HepG2 (cell line): ENCODE data around the gene TMPRSS11E. TPM values are rescaled to one million over a fixed set of nuclear protein-coding genes. Genes with fewer than 3 reads are reported as not detected.

ENCODE experiments used
- ATAC-seq: fragments of 200-7000 bp; cut with Tn5 transposase; 3 replicates; pipeline ENCODE4 v1.9.1; 2020; ENCODE audit warnings: mild to moderate bottlenecking, moderate library complexity
- BruUV-seq: library from RNA; stranded (reverse); fragments of 400-500 nt; replicated peaks from 2 replicates; lab custom pipeline; 2021; lab: Mats Ljungman, UMichigan
- CTCF ChIA-PET: fragments of 300-600 bp; formaldehyde crosslinking; extraction: SDS; loops from one replicate; lab custom pipeline; 2021; ENCODE audit warnings: low total read pairs, inconsistent platforms, low intra/inter-chr PET ratio; lab: Yijun Ruan, JAX
- POLR2A ChIA-PET: fragments of 350-600 bp; sonication (Branson Sonifier 250); formaldehyde crosslinking; loops from one replicate; lab custom pipeline; 2020; ENCODE audit warnings: antibody characterized with exemption, inconsistent platforms; lab: Yijun Ruan, JAX
- DNase-seq: peaks from one replicate; pipeline ENCODE4 v3.0.0-alpha.2; 2015; ENCODE audit warnings: low spot score
- FAIRE-seq: peaks from 3 replicates; lab custom pipeline; 2011; peaks lifted over from hg19 to GRCh38; lab: Jason Lieb, UNC
- H2AFZ ChIP-seq: one replicate; pipeline ENCODE4 v1.6.1; 2011; ENCODE audit warnings: low read length, inconsistent platforms
- H3K27ac ChIP-seq: fragments of 300-600 bp; 3 replicates; pipeline ENCODE4 v1.8.0; 2011; ENCODE audit warnings: mixed run types, mild to moderate bottlenecking, mixed read lengths, low read length, inconsistent platforms; ENCODE audit not compliant: insufficient read depth; ENCODE audit errors: extremely low read length
- H3K27me3 ChIP-seq, 2 experiments: fragments of 200-600 bp in 1 of 2; 2 replicates in 1 of 2; 3 replicates in 1 of 2; pipeline versions ENCODE4 v1.6.0 to v1.8.0; 2011; ENCODE audit warnings: low read length in 2 of 2, mild to moderate bottlenecking in 2 of 2, moderate library complexity in 2 of 2, inconsistent platforms in 1 of 2; ENCODE audit not compliant: insufficient read depth in 2 of 2, control insufficient read depth in 1 of 2
- H3K36me3 ChIP-seq, 2 experiments: fragments of 200-600 bp in 1 of 2; replicated peaks in 1 of 2; 2 replicates in 1 of 2; 3 replicates in 1 of 2; pipeline versions ENCODE4 v1.5.1 to v1.8.0; 2011; ENCODE audit warnings: low read length in 2 of 2, inconsistent platforms in 1 of 2; ENCODE audit not compliant: insufficient read depth in 2 of 2, control insufficient read depth in 1 of 2
- H3K4me1 ChIP-seq: 2 replicates; pipeline ENCODE4 v1.5.1; 2012; ENCODE audit warnings: low read length, inconsistent platforms; ENCODE audit not compliant: insufficient read depth
- H3K4me2 ChIP-seq: 2 replicates; pipeline ENCODE4 v1.6.0; 2011; ENCODE audit warnings: low read depth, low read length, inconsistent platforms
- H3K4me3 ChIP-seq, 3 experiments: fragments of 200-600 bp in 1 of 3; sonication (generic), shearing (Covaris generic) in 1 of 3; replicated peaks in 1 of 3; 2 replicates each; pipeline ENCODE4 v1.5.1; 2011 to 2016; ENCODE audit warnings: low read length in 3 of 3, inconsistent platforms in 2 of 3, low read depth in 2 of 3, mild to moderate bottlenecking in 2 of 3, control low read depth in 1 of 3, mixed read lengths in 1 of 3; ENCODE audit not compliant: insufficient read depth in 1 of 3
- H3K79me2 ChIP-seq: one replicate; pipeline ENCODE4 v1.6.1; 2011; ENCODE audit warnings: low read length, inconsistent platforms; ENCODE audit not compliant: insufficient read depth
- H3K9ac ChIP-seq: 2 replicates; pipeline ENCODE4 v1.6.0; 2011; ENCODE audit warnings: mild to moderate bottlenecking, low read depth, low read length, inconsistent platforms; ENCODE audit not compliant: insufficient read depth
- H3K9me3 ChIP-seq: 2 replicates; pipeline ENCODE4 v1.5.1; 2012; ENCODE audit warnings: mild to moderate bottlenecking, low read length
- H4K20me1 ChIP-seq: 2 replicates; pipeline ENCODE4 v1.6.0; 2011; ENCODE audit warnings: inconsistent platforms, mild to moderate bottlenecking, low read length, moderate library complexity; ENCODE audit not compliant: insufficient read depth
- BORCS8-MEF2B ChIP-seq: sonication (generic); formaldehyde crosslinking; IDR thresholded peaks from 2 replicates; pipeline ENCODE4 v1.8.0; 2022; ENCODE audit warnings: mild to moderate bottlenecking, missing genetic modification reagents
- CBX1 ChIP-seq: IDR thresholded peaks from one replicate; pipeline ENCODE4 v1.6.1; 2016; ENCODE audit warnings: antibody characterized with exemption, low read depth
- E2F5 ChIP-seq: sonication (generic); formaldehyde crosslinking; conservative IDR thresholded peaks from 2 replicates; pipeline ENCODE4 v1.4.0; 2020; ENCODE audit warnings: missing genetic modification reagents
- GLMP ChIP-seq: sonication (generic); formaldehyde crosslinking; IDR thresholded peaks from 2 replicates; pipeline ENCODE4 v1.9.0; 2021; ENCODE audit warnings: missing genetic modification reagents, mild to moderate bottlenecking, borderline replicate concordance
- MEIS2 ChIP-seq: sonication (generic); formaldehyde crosslinking; IDR thresholded peaks from 2 replicates; pipeline ENCODE4 v1.9.0; 2021; ENCODE audit warnings: mild to moderate bottlenecking, missing genetic modification reagents
- MIER2 ChIP-seq: IDR thresholded peaks from 2 replicates; pipeline ENCODE4 v1.6.1; 2016; ENCODE audit warnings: missing biosample characterization, missing genetic modification reagents
- POLR2AphosphoS2 ChIP-seq: IDR thresholded peaks from 2 replicates; pipeline ENCODE4 v1.6.1; 2011; ENCODE audit warnings: low read depth, low read length, improper control_type of control experiment
- SCMH1 ChIP-seq: sonication (generic); formaldehyde crosslinking; IDR thresholded peaks from 2 replicates; pipeline ENCODE4 v1.9.0; 2021; ENCODE audit warnings: missing genetic modification reagents, mild to moderate bottlenecking, borderline replicate concordance
- SIX1 ChIP-seq: sonication (generic); formaldehyde crosslinking; IDR thresholded peaks from 2 replicates; pipeline ENCODE4 v1.4.0; 2020; ENCODE audit warnings: missing genetic modification reagents, borderline replicate concordance
- ZNF564 ChIP-seq: sonication (generic); formaldehyde crosslinking; IDR thresholded peaks from 2 replicates; pipeline ENCODE4 v1.8.1; 2023; ENCODE audit warnings: mild to moderate bottlenecking, missing genetic modification reagents
- ZNF775 ChIP-seq: sonication (generic); formaldehyde crosslinking; IDR thresholded peaks from 2 replicates; pipeline ENCODE4 v1.4.0; 2020; ENCODE audit warnings: missing genetic modification reagents, mild to moderate bottlenecking, moderate library complexity, borderline replicate concordance
- WGBS: methylation state at CpG from one replicate; pipeline ENCODE4 v1.1.6; 2017; ENCODE audit warnings: low lambda C conversion rate; 5-methylcytosine and 5-hydroxymethylcytosine counted together
- in situ Hi-C: cut with HindIII; loops from 2 replicates; pipeline ENCODE4 v1.10.0; 2017; ENCODE audit warnings: low pct_unique_long_range_greater_than_20kb; ENCODE audit not compliant: extremely low pct_ligation_motif_present
- intact Hi-C: fragments of 100-400 bp; cut with micrococcal nuclease; formaldehyde crosslinking; loops from one replicate; pipeline ENCODE4 v1.10.0; 2022; ENCODE audit not compliant: unreplicated experiment
- polyA plus RNA-seq, 8 experiments: library from polyadenylated mRNA; depleted of rRNA in 3 of 8; stranded (reverse) in 7 of 8; unstranded in 1 of 8; fragments of >200 nt; fragmentation: Illumina TruSeq in 4 of 8; extraction: Trizol in 4 of 8; gene quantifications; 2 replicates each; pipeline versions ENCODE4 v1.2.1 to v1.2.3, GENCODE V29; 2011 to 2016; ENCODE audit warnings: low read depth in 4 of 8, missing spikeins in 1 of 8, mixed read lengths in 1 of 8; ENCODE audit not compliant: insufficient read depth in 1 of 8
- total RNA-seq, 5 experiments: library from RNA; depleted of rRNA; stranded (reverse); fragments of >200 nt; fragmentation: Illumina TruSeq; extraction: Trizol; gene quantifications; 2 replicates each; pipeline ENCODE4 v1.2.3, GENCODE V29; 2016; ENCODE audit warnings: low read depth in 1 of 5
- TF ChIP-seq, protein P1 (sequence below): sonication (generic); formaldehyde crosslinking; IDR thresholded peaks from 2 replicates; pipeline ENCODE4 v1.8.0; 2022; ENCODE audit warnings: mild to moderate bottlenecking, missing genetic modification reagents, borderline replicate concordance

The TMPRSS11E gene
- total and polyA plus RNA-seq, 2 of the 13 experiments (the other 11 are each of a cell fraction or from before 2014, with no cell fraction given) = not detected

GRCh38 chr4:68407868-68408190 is 39.4 kb upstream of the TMPRSS11E start:
- no peak overlapping the region for H3K27ac ChIP-seq
- no peaks in the 10 kb centered on the region for H3K79me2 ChIP-seq
- TF ChIP-seq ZNF775 (CRISPR knock-in tag) (no peak), ZNF564 (CRISPR knock-in tag) (no peak), SCMH1 (CRISPR knock-in tag) (no peak), CBX1 (no peak), SIX1 (CRISPR knock-in tag) (no peak), POLR2AphosphoS2 (no peak), MIER2 (no peak), MEIS2 (CRISPR knock-in tag) (no peak), BORCS8-MEF2B (CRISPR knock-in tag) (no peak), E2F5 (CRISPR knock-in tag) (no peak), GLMP (CRISPR knock-in tag) (no peak)
- TF ChIP-seq, protein P1, sequence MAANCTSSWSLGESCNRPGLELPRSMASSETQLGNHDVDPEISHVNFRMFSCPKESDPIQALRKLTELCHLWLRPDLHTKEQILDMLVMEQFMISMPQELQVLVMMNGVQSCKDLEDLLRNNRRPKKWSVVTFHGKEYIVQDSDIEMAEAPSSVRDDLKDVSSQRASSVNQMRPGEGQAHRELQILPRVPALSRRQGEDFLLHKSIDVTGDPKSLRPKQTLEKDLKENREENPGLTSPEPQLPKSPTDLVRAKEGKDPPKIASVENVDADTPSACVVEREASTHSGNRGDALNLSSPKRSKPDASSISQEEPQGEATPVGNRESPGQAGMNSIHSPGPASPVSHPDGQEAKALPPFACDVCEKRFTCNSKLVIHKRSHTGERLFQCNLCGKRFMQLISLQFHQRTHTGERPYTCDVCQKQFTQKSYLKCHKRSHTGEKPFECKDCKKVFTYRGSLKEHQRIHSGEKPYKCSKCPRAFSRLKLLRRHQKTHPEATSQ (CRISPR knock-in tag) = no peak
- no peaks in the 10 kb centered on the region for H3K9me3 ChIP-seq
- no TSS peak for BruUV-seq
- no peak overlapping the region for H3K4me2 ChIP-seq
- H3K4me3 ChIP-seq = no peak overlapping the region
- in situ Hi-C loops = no loop called here
- WGBS = 16% methylated on average over 3 of the region's 3 CpGs
- no peak overlapping the region for H3K9ac ChIP-seq
- intact Hi-C loops = no loop called here
- no peak overlapping the region for H2AFZ ChIP-seq
- ChIA-PET POLR2A (no interaction called here), CTCF (no interaction called here)
- DNase-seq (no peak), FAIRE-seq (no peak), ATAC-seq (no peak)
- no peaks in the 10 kb centered on the region for H3K4me1 ChIP-seq
- no peaks in the 10 kb centered on the region; a peak in 1 of 5 replicates for H3K27me3 ChIP-seq
- no peaks in the 10 kb centered on the region for H3K36me3 ChIP-seq
- H4K20me1 ChIP-seq = no peaks in the 10 kb centered on the region
